ENCODE data around the gene ATN1.

Gene ATN1

DNA sequence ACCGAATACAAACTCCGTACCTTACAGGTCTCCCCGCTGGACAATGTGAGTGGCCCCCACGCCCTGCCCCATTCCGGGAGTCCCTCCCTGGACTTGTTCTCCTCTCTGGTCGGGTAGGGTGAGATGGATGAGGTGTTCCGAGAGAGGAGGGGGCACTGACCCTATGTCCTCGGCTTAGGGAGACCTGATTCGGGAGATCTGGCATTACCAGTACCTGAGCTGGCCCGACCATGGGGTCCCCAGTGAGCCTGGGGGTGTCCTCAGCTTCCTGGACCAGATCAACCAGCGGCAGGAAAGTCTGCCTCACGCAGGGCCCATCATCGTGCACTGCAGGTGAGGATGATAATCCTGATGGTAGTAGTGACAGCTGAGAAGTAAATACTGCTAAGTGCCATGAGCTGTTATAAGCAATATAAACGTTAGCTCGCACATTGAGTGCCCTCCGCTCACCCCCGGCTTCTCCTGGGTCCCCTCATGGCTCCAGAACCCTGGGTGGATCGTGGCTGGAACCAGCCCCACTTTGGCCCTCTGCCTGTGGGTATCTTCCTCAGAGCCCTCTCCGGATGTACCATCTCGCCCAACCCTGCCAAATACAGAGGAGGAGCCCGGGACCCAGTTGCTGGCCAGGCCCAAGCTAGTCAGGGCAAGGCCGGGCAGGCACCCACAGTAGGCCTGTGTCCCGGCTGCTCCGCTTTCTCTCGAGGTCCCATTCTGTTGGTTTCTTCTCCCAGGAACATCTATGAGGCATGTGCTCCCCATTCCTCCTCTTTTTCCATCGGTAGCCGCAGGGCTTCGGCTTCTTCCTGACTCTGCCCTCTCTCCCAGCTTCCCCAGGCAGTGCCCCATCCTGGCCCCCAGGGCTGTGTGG is 30.2 kb downstream of the ATN1 start:
- DNase-seq (ENCODE audit: low read depth, low spot score), result no peak

DNA sequence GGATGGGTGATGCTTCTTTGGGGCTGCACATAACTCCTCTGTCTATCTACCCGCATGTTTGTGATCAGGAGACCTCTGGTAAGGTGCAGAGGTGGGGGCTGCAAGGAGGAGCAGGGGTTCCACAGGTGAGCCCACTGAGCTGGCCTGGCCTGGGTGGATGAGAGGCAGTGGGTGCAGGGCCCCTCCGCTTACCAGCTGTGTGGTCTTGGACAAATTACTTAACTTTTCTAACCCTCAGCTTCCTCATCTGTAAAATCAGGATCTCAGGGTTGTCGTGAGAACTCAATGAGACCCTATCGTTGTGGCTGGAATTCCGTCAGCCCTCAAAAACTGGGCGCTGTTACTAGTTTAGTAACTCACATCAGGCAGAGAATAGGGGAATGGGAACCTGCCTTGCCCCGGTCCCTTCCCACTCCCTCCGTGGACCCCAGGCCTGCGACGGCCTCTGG is 30.9 kb downstream of the ATN1 start:
- no peak for DNase-seq (ENCODE audit: low read depth, low spot score)

DNA sequence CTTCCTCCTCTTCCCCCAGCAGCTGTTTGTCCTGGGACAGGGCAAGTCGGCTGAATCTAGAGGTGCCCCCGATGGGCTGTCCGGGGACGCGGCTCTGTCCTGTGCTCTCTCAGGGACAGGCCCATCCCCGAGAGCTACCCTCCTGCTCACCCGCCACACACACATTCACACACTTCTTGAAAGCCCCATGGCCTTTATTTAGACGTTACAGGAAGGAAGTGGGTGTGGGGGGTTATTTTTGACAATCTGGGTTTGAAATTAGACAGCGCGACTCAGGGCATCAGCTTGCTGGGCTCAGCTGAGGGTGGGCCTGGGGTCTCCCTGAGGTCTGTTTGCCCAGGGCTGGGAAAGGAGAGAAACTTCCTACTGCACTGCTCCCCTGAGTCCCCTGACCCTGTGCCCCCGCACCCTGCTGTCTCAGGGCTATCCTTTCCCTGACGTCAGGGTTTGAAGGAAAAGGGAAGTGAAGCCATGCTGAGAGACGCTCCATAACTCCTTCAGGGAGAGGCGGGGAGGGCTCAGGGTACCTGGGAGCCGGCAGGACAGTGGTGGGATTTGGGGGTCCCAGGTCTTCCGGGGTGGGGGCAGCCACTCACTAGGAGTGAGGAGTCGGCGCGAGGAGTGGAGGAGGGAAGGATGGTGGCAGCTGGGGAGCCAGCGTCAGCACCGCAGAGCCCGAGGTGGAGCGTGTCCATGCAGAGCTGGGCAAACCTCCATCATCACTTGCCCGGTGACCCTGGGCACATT is 31.5 kb downstream of the ATN1 start:
- DNase-seq (ENCODE audit: low read depth, low spot score), result no peak

DNA sequence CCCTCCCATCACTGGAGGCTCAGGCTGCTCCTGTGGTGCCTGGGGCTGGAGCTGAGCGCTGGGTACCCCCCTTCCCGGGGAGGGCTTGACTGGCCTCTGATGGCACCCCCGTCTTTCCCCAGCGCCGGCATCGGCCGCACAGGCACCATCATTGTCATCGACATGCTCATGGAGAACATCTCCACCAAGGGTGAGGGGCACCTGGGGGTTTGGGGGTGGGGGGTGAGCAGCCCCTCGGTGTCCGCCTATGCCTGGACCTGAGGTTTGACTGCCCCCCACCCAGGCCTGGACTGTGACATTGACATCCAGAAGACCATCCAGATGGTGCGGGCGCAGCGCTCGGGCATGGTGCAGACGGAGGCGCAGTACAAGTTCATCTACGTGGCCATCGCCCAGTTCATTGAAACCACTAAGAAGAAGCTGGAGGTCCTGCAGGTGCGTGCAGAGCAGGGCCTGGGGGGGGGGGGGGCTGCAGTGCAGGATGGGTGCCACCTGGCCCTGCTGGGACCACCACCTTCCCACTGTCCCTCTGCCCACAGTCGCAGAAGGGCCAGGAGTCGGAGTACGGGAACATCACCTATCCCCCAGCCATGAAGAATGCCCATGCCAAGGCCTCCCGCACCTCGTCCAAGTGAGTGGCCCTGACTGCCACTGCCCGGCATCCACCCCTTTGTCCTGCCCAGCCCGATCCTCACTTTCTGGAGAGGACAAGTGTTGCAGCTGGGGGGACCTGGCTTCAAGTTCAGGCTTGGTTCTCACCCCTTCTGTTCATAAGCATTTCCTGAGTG is 32.2 kb downstream of the ATN1 start:
- DNase-seq (ENCODE audit: low read depth, low spot score), result no peak

DNA sequence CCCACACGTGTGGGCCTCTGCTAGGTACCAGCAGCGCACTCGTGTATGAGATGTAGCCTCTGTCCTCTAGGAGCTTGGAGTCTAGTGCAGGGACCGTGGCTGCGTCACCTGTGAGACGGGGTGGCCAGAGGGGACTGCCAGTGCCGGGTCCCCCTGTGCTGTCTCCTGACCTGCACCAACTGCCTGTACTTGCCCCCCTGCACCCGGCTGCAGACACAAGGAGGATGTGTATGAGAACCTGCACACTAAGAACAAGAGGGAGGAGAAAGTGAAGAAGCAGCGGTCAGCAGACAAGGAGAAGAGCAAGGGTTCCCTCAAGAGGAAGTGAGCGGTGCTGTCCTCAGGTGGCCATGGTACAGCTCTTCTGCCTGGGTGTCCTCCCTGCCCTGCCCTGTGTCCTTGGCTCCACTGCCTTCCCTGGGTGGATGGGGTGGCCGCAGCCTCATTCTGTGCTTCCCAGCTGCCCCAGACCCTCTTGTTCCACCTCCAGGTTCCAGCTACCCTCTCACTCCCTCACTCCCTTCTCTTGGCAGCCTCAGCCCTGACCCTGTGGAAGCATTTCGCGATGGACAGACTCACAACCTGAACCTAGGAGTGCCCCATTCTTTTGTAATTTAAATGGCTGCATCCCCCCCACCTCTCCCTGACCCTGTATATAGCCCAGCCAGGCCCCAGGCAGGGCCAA is 33.0 kb downstream of the ATN1 start:
- no peak for DNase-seq (ENCODE audit: low read depth, low spot score)

DNA sequence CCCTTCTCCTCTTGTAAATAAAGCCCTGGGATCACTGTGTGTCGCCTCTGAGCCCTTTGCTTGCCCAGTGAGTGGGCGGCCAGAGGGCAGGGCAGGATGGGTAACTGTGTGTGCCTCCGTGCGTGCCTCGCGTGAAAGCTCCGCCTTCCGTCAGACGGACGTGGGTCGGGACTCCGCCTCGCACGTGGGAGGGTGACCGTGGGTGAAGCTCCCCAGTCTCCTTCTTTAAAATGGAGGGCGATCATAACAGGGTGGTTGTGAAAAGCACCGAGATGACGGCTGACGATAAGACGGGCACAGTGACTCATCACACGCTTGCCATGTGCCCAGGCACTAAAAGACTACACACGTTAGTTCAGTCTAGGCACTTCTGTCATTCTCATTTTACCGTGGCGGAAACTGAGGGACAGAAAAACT is 33.5 kb downstream of the ATN1 start:
- peak; percentile 86 for DNase-seq (ENCODE audit: low read depth, low spot score)

DNA sequence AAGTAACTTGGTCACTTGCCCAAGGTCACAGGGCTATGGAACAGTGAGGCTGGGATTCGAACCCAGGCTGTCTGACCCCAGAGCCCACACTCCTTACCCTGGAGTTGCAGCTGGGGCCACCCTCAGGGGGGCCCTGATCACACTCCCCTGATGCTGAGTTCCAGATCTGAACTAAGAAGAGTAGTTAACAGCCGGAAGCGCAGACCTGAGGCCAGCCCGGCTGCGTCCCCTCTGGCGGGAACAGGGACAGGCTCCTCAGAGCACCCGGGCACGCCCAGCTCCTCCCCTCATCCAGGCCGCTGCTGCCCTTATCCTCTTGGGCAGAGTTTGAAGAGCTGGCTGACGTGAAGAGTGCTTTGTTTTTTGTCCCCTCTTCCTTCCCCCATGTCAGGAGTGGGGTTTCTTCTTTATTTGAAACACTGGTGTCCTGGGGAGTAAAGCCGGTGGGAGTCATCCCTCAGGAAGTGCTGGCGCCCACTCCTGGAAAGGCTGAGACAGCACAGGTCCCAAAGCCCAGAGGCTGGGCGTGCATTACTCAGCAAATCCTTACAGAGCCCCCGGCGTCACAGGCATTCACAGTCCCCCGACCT is 34.0 kb downstream of the ATN1 start:
- DNase-seq (ENCODE audit: low read depth, low spot score), result no peak

DNA sequence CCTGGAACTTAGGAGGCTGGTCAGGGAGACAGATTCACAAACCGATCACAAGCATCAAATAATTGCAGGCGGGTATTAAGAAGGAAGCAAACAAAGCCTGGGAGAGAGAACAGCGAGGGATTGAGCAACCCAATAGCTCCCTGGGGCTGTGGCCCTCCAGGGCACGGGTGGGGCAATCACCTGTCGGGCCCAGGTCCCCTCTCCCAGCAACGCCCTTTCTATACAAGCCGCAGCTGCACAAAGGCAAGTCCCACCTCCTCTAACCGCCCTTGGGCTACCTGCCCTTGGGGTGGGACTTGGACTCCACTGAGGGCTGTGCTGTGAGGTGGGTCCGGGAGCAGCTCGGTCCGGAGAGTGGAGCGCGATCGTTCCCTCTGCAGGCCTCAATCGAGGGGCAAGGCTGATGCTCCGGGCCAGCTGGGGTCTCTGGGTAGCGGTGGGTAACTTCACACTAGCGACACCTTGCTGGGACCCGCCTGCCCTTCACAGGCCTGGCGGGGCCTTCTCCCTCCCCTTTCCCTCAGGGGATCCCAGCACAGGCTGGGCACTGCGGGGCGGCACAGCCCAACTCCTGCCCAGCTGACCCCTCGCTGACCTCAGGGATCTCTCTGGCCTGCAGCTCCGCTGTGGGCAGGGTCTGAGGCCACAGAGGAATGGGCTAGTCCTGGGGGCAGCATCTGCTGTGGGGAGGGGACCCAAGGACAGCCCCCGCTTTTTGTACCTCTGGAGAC is 34.7 kb downstream of the ATN1 start:
- no peak for DNase-seq (ENCODE audit: low read depth, low spot score)

DNA sequence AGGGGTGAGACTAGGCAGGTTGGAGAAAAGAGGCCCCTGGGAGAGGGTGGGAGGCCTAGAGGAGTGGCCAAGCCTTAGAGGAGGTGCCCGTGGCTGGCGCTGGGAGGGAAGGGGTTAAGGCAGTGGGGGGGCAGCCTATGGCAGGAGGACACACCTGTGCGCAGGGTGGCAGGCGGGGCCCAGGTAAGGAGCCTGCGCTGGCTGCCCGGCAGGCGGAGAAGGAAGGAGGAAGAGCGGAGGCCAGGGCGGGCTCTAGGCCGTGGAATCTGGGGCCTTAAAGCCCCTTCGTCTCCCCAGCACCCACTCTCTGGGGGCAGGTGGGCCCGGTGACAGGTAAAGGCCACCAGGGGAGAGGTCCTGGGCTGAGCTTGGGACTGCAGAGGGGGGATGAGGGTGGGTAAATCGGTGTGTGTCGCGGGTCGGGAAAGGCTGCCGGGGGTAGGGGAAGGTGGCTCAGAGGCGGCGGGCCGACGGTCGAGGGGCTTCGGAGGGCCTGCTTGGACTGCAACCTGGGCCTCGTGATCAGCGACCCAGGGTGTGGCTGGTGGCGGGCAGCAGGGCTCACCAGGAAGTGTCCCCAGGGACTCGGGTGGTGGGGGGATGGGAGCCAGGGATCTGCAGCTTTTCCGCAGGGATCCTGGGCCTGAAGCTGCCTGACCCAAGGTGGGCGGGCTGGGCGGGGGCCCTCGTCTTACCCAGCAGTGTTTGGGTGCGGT is 35.4 kb downstream of the ATN1 start:
- no peak for DNase-seq (ENCODE audit: low read depth, low spot score)

DNA sequence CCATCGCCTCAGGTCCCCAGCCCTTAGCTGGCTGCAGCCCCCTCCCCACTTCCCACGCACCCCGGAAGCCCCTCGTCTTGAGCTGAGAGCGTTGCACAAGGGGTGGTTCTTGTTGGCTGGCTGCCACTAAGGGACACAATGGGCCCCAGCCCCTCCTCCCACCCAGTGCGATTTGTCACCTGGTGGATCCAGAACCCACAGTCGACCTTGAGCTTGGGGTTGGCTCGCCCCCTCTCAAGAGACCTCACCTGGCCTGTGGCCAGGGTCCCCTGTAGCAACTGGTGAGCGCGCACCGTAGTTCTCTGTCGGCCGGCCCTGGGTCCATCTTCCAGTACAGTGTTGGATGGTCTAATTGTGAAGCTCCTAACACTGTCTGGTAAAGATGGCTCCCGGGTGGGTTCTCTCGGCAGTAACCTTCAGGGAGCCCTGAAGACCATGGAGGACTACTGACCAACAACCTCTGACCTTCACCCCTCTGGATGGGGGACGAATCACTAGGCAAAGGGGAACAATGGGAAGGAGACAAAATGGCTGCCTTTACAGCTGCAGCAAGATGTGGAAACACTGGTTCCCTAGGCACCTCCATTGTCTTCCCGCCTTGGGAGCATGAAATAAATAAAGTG is 36.1 kb downstream of the ATN1 start:
- no peak for DNase-seq (ENCODE audit: low read depth, low spot score)

DNA sequence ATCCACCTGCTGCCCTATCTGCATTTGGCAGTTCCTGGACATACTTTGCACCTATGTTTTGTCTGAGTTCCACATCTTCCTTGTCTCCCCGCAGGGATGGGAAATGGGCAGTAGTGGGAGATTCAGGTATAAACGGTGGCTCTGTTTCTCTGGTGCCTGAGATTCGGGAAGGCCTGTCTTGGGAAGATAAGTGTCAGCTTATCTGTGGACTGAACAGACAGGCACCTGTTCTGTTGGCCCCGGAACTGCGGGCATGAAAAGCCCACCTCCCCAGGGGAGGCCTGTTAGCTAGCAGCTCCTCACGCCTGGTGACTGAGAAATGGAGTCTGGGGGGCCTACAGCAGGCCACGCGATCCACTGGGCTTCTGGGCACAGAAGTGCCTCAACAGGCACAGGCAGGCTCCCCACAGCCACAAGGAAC is 36.9 kb downstream of the ATN1 start:
- DNase-seq (ENCODE audit: low read depth, low spot score), result no peak

DNA sequence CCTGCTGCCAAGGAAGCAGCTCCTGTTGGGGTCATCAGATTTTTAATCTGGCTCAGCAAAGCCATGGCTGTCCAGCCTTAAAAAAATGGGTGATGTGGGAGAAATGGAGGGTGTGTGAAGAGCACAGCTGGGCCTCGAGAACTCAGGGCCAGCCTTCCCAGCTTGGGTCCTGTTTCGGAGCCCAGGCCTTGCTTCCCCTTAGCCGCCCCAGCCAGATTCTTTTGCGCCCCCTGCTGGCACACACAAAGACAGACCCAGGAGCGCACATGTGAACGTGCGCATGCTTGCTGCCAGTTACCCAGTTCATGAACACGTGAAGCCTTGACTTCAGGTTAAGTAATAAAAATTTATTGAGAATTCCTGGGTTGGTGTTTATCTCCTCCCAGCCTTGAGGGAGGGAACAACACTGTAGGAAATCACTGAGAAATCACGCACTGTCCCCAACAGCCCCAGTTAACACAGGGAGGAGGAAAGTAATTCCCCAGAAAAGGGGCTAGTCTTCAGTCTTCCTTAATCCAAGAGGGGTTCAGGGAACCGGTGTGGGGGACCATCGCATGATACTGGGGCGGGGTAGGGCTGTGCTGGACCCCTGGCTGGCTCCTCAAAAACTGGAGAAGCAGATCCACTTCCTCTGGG is 37.4 kb downstream of the ATN1 start:
- DNase-seq (ENCODE audit: low read depth, low spot score), result peak; percentile 78

DNA sequence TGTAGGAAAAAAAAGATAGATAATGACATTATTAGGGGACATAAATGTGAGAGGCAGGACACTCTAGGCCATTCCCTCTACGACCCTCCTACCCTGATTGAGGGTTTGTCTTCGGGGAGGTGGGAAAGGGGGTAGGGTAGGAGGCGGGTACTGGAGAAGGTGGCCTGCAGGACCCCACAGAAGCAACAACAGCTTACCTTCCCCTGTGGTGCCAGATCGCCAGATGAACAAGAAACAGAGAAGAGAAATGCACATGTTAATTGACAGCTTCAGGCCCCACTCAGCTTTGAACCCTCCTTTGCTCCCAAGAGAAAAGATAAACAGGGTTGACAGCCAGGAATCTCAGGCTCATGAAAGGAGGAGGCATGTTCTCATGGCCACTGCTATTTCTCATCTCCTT is 38.0 kb downstream of the ATN1 start:
- no peak for DNase-seq (ENCODE audit: low read depth, low spot score)

DNA sequence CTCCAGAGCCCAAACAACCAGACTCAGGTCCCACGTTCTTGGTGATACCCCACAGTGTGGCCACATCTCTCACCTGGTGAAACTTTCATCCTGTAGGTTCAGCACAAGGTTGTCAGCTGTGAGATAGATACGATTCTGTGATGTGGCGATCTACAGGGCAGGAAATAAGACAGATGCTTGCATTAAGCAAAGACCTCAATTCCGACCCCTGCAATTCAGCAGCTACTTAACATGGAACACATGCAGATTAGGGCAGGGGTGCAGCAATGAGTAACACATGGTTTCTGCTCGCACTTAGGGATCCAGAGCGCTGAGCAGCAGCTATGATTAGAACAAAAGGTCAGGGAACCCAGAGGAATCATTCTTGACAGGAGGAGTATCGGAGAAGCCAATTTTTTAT is 38.6 kb downstream of the ATN1 start:
- no peak for DNase-seq (ENCODE audit: low read depth, low spot score)

DNA sequence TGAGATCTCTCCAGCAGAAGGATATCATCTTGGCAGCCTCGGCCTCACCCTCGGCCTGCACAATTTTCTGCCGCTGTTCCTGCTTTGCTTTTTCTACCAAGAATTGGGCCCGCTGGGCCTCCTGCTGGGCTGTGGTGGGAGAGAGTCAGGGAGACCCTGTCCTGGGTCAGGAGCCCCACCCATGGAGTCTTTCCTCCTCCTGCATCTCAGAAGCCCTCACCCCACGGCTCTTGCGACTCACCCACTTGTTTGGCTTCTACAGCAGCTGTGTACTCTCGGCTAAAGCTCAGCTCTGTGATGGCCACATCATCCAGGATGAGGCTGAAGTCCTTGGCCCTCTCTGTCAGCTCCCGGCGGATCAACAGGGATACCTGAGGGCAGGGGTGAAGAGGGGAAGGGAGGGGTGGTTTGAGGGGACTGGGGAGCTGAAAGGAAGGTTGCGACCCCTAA is 39.9 kb downstream of the ATN1 start:
- DNase-seq (ENCODE audit: low read depth, low spot score), result no peak

DNA sequence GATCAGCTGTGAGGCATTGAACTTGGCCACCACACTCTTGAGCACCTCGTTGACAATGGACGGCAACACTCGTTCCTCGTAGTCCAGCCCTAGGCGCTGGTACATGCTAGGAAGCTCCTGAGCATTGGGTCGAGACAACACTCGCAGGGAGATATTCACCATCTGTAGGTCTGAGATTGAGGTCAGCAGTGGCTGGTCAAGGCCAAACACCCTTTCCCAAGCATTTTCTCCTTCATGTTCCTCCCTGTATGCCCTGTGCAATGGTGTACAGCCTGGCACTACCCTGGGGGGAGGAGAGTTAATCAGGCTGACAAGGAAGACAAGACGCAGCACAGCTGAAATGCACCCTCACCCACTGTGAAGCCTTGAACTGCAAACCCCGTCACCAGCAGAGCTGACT is 40.7 kb downstream of the ATN1 start:
- no peak for DNase-seq (ENCODE audit: low read depth, low spot score)

DNA sequence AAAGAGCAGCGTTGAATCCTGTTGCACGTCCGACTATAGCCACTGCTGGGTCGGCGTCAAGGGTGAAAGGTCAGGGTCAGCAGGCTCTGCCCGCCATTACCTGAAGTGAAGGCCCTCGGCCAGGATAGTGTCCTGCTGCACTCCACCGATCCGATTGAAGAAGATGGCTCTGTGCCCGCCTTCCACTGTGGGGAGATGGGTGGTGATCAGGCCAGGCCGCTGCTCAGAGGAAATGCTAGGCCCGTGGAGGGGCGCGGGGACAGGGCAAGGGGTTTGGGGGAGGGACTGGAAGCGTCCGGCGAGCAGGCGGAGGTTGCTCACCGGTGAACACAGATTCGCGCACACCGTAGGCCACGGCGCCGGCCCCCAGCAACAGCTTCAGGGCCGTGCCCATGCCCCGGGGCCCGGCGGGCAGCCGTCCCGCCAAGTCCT is 42.4 kb downstream of the ATN1 start:
- DNase-seq (ENCODE audit: low read depth, low spot score), result no peak

DNA sequence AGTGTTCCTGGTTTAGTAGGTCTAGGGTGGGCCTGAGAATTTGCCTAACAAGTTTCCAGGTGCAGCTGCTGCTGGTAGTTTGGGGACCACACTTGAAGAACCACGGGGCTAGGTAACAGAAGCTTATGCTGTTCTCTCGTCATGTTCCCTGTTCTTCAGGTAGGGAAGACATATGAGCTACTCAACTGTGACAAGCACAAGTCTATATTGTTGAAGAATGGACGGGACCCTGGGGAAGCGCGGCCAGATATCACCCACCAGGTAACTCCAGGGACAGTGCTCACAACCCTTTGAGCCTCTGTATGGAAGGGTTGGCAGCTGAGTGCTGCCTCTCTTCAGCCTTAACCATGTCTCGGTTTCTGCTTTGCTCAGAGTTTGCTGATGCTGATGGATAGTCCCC is 46.4 kb downstream of the ATN1 start:
- DNase-seq (ENCODE audit: low read depth, low spot score), result no peak
